ENCODE measurements around the gene CTRB1. TPM values are rescaled to one million over a fixed set of nuclear protein-coding genes. Genes with fewer than 3 reads are reported as not detected.
A peak's percentile ranks its signal among the peaks of the same experiment; 100 is the strongest.

Gene CTRB1
- total RNA-seq, 1 experiment from 2014 or later, result not detected

GRCh38 chr16:75249441-75249840, 30.7 kb downstream of the CTRB1 start:
- Histone ChIP-seq H3K27me3 (no peaks in the 10 kb centered on the region), H3K27ac (no peak overlapping the region), H3K4me3 (no peak overlapping the region), H3K9me3 (replicated peaks) (no peaks in the 10 kb centered on the region), H3K4me1 (peaks cover 38% of the 10 kb centered on the region), H3K36me3 (no peaks in the 10 kb centered on the region)
- DNase-seq, result no peak

GRCh38 chr16:75250089-75250808, 31.5 kb downstream of the CTRB1 start:
- DNase-seq, result peak in 1 of 2 experiments; percentile 22
- Histone ChIP-seq H3K9me3 (replicated peaks) (no peaks in the 10 kb centered on the region), H3K36me3 (no peaks in the 10 kb centered on the region)

GRCh38 chr16:75250809-75251279, 32.1 kb downstream of the CTRB1 start:
- peak in 1 of 2 experiments; percentile 25 for DNase-seq

More at GRCh38 chr16:75250089-75250808, 31.5 kb downstream of the CTRB1 start:
- Histone ChIP-seq H3K4me3 (peak overlapping the region; percentile 76), H3K27me3 (no peaks in the 10 kb centered on the region), H3K27ac (peak overlapping the region; percentile 69), H3K4me1 (peaks cover 41% of the 10 kb centered on the region)

GRCh38 chr16:75251280-75252048, 32.7 kb downstream of the CTRB1 start, which contains the start of gene BCAR1:
BCAR1 (minus strand) TSS chr16:75251624; CDS start chr16:75251482, 142 bp downstream.
- H3K4me3 ChIP-seq, result peak within 1 kb of the TSS; percentile 76
- H3K9me3 ChIP-seq (replicated peaks), result no peaks in the 10 kb centered on the region
- peak; percentile 84 for DNase-seq
- peaks cover 38% of the 10 kb centered on the region for H3K4me1 ChIP-seq
- no peaks in the 10 kb centered on the region for H3K27me3 ChIP-seq
- peak within 1 kb of the TSS; percentile 69 for H3K27ac ChIP-seq
- H3K36me3 ChIP-seq, result no peaks in the 10 kb centered on the region

More at GRCh38 chr16:75250809-75251279, 32.1 kb downstream of the CTRB1 start:
- H3K36me3 ChIP-seq, result no peaks in the 10 kb centered on the region
- H3K4me1 ChIP-seq, result peaks cover 42% of the 10 kb centered on the region
- no peaks in the 10 kb centered on the region for H3K27me3 ChIP-seq
- H3K4me3 ChIP-seq, result peak overlapping the region; percentile 76
- H3K27ac ChIP-seq, result peak overlapping the region; percentile 69
- H3K9me3 ChIP-seq (replicated peaks), result no peaks in the 10 kb centered on the region

GRCh38 chr16:75252049-75252864, 33.5 kb downstream of the CTRB1 start:
- Histone ChIP-seq H3K27me3 (no peaks in the 10 kb centered on the region), H3K36me3 (no peaks in the 10 kb centered on the region), H3K27ac (peak overlapping the region; percentile 21; the same call in 1 of the 2 replicates), H3K4me3 (peak overlapping the region; percentile 43), H3K9me3 (replicated peaks) (no peaks in the 10 kb centered on the region), H3K4me1 (peaks cover 45% of the 10 kb centered on the region)
- DNase-seq, result no peak

GRCh38 chr16:75252946-75253911, 34.4 kb downstream of the CTRB1 start:
- Histone ChIP-seq H3K4me1 (peaks cover 49% of the 10 kb centered on the region), H3K27me3 (no peaks in the 10 kb centered on the region), H3K4me3 (no peak overlapping the region), H3K36me3 (no peaks in the 10 kb centered on the region), H3K9me3 (replicated peaks) (no peaks in the 10 kb centered on the region), H3K27ac (peak overlapping the region; percentile 12; the same call in 1 of the 2 replicates)
- DNase-seq, result no peak

GRCh38 chr16:75254359-75254837, 35.6 kb downstream of the CTRB1 start:
- no peaks in the 10 kb centered on the region for H3K9me3 ChIP-seq (replicated peaks)
- H3K4me1 ChIP-seq, result peaks cover 49% of the 10 kb centered on the region
- peak overlapping the region; percentile 17; the same call in 1 of the 2 replicates for H3K27ac ChIP-seq
- H3K27me3 ChIP-seq, result no peaks in the 10 kb centered on the region
- no peak overlapping the region for H3K4me3 ChIP-seq
- no peaks in the 10 kb centered on the region for H3K36me3 ChIP-seq
- peak; percentile 59 to 63 for DNase-seq

GRCh38 chr16:75256059-75256571, 37.3 kb downstream of the CTRB1 start:
- H3K4me1 ChIP-seq, result peaks cover 49% of the 10 kb centered on the region
- H3K4me3 ChIP-seq, result no peak overlapping the region
- no peak overlapping the region for H3K27ac ChIP-seq
- no peaks in the 10 kb centered on the region for H3K36me3 ChIP-seq
- no peaks in the 10 kb centered on the region for H3K27me3 ChIP-seq
- no peak for DNase-seq
- no peaks in the 10 kb centered on the region for H3K9me3 ChIP-seq (replicated peaks)

GRCh38 chr16:75256696-75257343, 38.0 kb downstream of the CTRB1 start:
- H3K27ac ChIP-seq, result no peak overlapping the region
- peaks cover 48% of the 10 kb centered on the region for H3K4me1 ChIP-seq
- H3K36me3 ChIP-seq, result no peaks in the 10 kb centered on the region
- H3K27me3 ChIP-seq, result no peaks in the 10 kb centered on the region
- H3K9me3 ChIP-seq (replicated peaks), result no peaks in the 10 kb centered on the region
- DNase-seq, result peak; percentile 72
- no peak overlapping the region for H3K4me3 ChIP-seq

- no peak for DNase-seq
- H3K4me1 ChIP-seq, result peaks cover 34% of the 10 kb centered on the region
- no peaks in the 10 kb centered on the region for H3K9me3 ChIP-seq (replicated peaks)
- no peak overlapping the region for H3K27ac ChIP-seq
- H3K4me3 ChIP-seq, result no peak overlapping the region
- H3K27me3 ChIP-seq, result no peaks in the 10 kb centered on the region
- no peaks in the 10 kb centered on the region for H3K36me3 ChIP-seq
These were observed 39.4 kb downstream of the CTRB1 start for GRCh38 chr16:75257886-75258806.

GRCh38 chr16:75258807-75259141, 40.0 kb downstream of the CTRB1 start:
- Histone ChIP-seq H3K36me3 (no peaks in the 10 kb centered on the region), H3K9me3 (replicated peaks) (no peaks in the 10 kb centered on the region), H3K4me1 (peaks cover 28% of the 10 kb centered on the region), H3K27ac (no peak overlapping the region), H3K27me3 (no peaks in the 10 kb centered on the region), H3K4me3 (no peak overlapping the region)
- DNase-seq, result no peak
